ENCODE results near the gene PPM1J. TPM values are rescaled to one million over a fixed set of nuclear protein-coding genes. Genes with fewer than 3 reads are reported as not detected.

The PPM1J gene
- total and polyA plus RNA-seq, 2 of the 8 experiments (the other 6 are each of a cell fraction or from before 2014, with no cell fraction given): 19.4 to 31.6 TPM

GRCh38 chr1:112665857-112666256 is 49.3 kb downstream of the PPM1J start:
- no peak overlapping the region for H3K4me2 ChIP-seq (ENCODE audit: insufficient read depth in 1 of 2, low read depth in 2 of 2, low read length in 2 of 2)
- no peak overlapping the region for H2BK15ac ChIP-seq (ENCODE audit: low read length)
- no peak overlapping the region for H3K27ac ChIP-seq (ENCODE audit: low read depth, low read length)
- H2AK5ac ChIP-seq (ENCODE audit: low read depth, low read length): no peak overlapping the region
- H2BK5ac ChIP-seq (ENCODE audit: low read depth, low read length): no peak overlapping the region
- no peak for TF ChIP-seq POU5F1 (IDR thresholded peaks at IDR 0.05; ENCODE audit: low read depth, low read length)
- no peak for TF ChIP-seq MAX (IDR thresholded peaks at IDR 0.05)
- TF ChIP-seq PHF8 (conservative IDR thresholded peaks at IDR 0.05; ENCODE audit: low read depth, low read length): no peak
- no peak for TF ChIP-seq CTBP2 (IDR thresholded peaks at IDR 0.05; ENCODE audit: borderline replicate concordance, insufficient read depth, insufficient read length, low read length)
- no peak for TF ChIP-seq SIX5 (IDR thresholded peaks at IDR 0.05; ENCODE audit: low read depth, low read length)
- H3K4me3 ChIP-seq (ENCODE audit: extremely low read depth in 1 of 4, insufficient read depth in 2 of 4, low read depth in 3 of 4, low read length in 4 of 4): no peak overlapping the region
- DNase-seq (ENCODE audit: low read depth in 1 of 2, low spot score in 2 of 2): no peak
- H3K18ac ChIP-seq (ENCODE audit: extremely low read depth, low read length): no peak overlapping the region
- no peaks in the 10 kb centered on the region for H3K79me2 ChIP-seq (ENCODE audit: control insufficient read depth in 1 of 2, insufficient read depth in 2 of 2, low read length in 2 of 2)
- 93% methylated on average over 3 of the region's 3 CpGs; no CpG with 5 or more reads in 1 of the 2 experiments for WGBS, 2 experiments (ENCODE audit: extremely low coverage in 1 of 2, insufficient coverage in 1 of 2, insufficient read length in 1 of 2, insufficient replicate concordance in 2 of 2, low coverage in 1 of 2, low lambda C conversion rate in 2 of 2, missing lambda C conversion rate in 1 of 2)
- no peak overlapping the region for H2BK12ac ChIP-seq (ENCODE audit: low read depth, low read length)
- no peak overlapping the region for H3K14ac ChIP-seq (ENCODE audit: insufficient read length)
- H4K20me1 ChIP-seq (replicated peaks in 1 of 2; ENCODE audit: control insufficient read depth in 1 of 2, insufficient read depth in 2 of 2, low read length in 2 of 2): peaks cover 0 to 3% of the 10 kb centered on the region in 2 experiments
- H3K56ac ChIP-seq (replicated peaks; ENCODE audit: insufficient read length, low read depth, low read length): no peak overlapping the region
- H2AFZ ChIP-seq (ENCODE audit: low read length): no peak overlapping the region
- no peak overlapping the region for H3K23ac ChIP-seq (ENCODE audit: insufficient read length)
- no peak overlapping the region for H3K9ac ChIP-seq (replicated peaks in 1 of 4; ENCODE audit: extremely low read depth in 1 of 4, low read depth in 3 of 4, low read length in 3 of 4)
- no peak for FAIRE-seq
- no peak overlapping the region for H4K5ac ChIP-seq (ENCODE audit: insufficient read length, low read depth, low read length)
- no peak overlapping the region for H3K4ac ChIP-seq (replicated peaks; ENCODE audit: insufficient read length, low read depth, low read length)
- no peak overlapping the region for H2BK20ac ChIP-seq (ENCODE audit: low read length)
- no peak overlapping the region for H4K91ac ChIP-seq (replicated peaks; ENCODE audit: insufficient read length, low read length)
- CTCF ChIA-PET (ENCODE audit: partially characterized antibody): interaction anchor here (1.1 to 2.6 kb wide), 2 partner anchors 8 to 16 kb away, joined by 3 to 6 read pairs; partner anchors contain the start of gene MOV10
- H3K79me1 ChIP-seq (ENCODE audit: low read depth, low read length): no peaks in the 10 kb centered on the region
- H3K27me3 ChIP-seq (replicated peaks in 1 of 4; ENCODE audit: control insufficient read depth in 3 of 4, extremely low read depth in 1 of 4, insufficient read depth in 3 of 4, low read length in 3 of 4): no peaks in the 10 kb centered on the region
- peaks cover 6 to 64% (median 32%) of the 10 kb centered on the region in 4 experiments; a peak in 6 of 8 replicates for H3K36me3 ChIP-seq (ENCODE audit: control insufficient read depth in 2 of 4, insufficient read depth in 4 of 4, low read length in 3 of 4)
- H3K4me1 ChIP-seq (replicated peaks in 1 of 4; ENCODE audit: control insufficient read depth in 3 of 4, insufficient read depth in 4 of 4, low read length in 3 of 4): no peaks in the 10 kb centered on the region
- no peak overlapping the region for H4K8ac ChIP-seq (ENCODE audit: extremely low read depth, insufficient read depth, low read length)
- POLR2A ChIA-PET (ENCODE audit: partially characterized antibody): interaction anchor here (1.4 kb wide), 1 partner anchor 47 kb away, joined by 6 read pairs; the partner anchor contains the start of genes CAPZA1 and ST7L
- H3K23me2 ChIP-seq (ENCODE audit: low read depth, low read length): no peaks in the 10 kb centered on the region
- no peaks in the 10 kb centered on the region for H3K9me3 ChIP-seq (ENCODE audit: insufficient read depth in 2 of 2, low read depth in 1 of 2, low read length in 1 of 2)
- H2BK120ac ChIP-seq (replicated peaks; ENCODE audit: low read depth, low read length): no peak overlapping the region

Measured in H1 (cell line).